Endothelial cell of umbilical vein (primary cell): Measurements from ENCODE around the gene C22orf42. TPM values are rescaled to one million over a fixed set of nuclear protein-coding genes. Genes with fewer than 3 reads are reported as not detected.

Experiments
- BruUV-seq: library from RNA; stranded (reverse); fragments of 400-500 nt; replicated peaks from 2 replicates; lab custom pipeline; 2021; lab: Mats Ljungman, UMichigan
- CTCF ChIA-PET: fragments of 300-600, 350-600 bp; sonication (Branson Sonifier 250); formaldehyde crosslinking; loops from one replicate; lab custom pipeline; 2021; ENCODE audit warnings: antibody characterized with exemption, inconsistent platforms; lab: Charles Lee
- POLR2A ChIA-PET: fragments of 300-600, 350-600 bp; sonication (Branson Sonifier 250); formaldehyde crosslinking; loops from one replicate; lab custom pipeline; 2021; ENCODE audit warnings: antibody characterized with exemption, inconsistent platforms; lab: Charles Lee
- DNase-seq: peaks from one replicate; pipeline ENCODE4 v3.0.0-alpha.2; 2011; ENCODE audit warnings: low read depth, low spot score
- FAIRE-seq: peaks from 2 replicates; lab custom pipeline; 2011; peaks lifted over from hg19 to GRCh38; lab: Jason Lieb, UNC
- H2AFZ ChIP-seq: 2 replicates; pipeline ENCODE4 v1.6.0; 2012; ENCODE audit warnings: low read depth, low read length, control low read depth, inconsistent platforms
- H3K27ac ChIP-seq: 2 replicates; pipeline ENCODE4 v1.5.1; 2011; ENCODE audit warnings: low read depth, mild to moderate bottlenecking, control low read depth, low read length, moderate library complexity; ENCODE audit not compliant: insufficient read depth
- H3K27me3 ChIP-seq, 2 experiments: 2 replicates each; pipeline versions ENCODE4 v1.6.0 to v1.6.1; 2011; ENCODE audit warnings: low read length in 2 of 2, mixed read lengths in 1 of 2; ENCODE audit not compliant: control insufficient read depth in 2 of 2, insufficient read depth in 2 of 2
- H3K36me3 ChIP-seq, 2 experiments: 2 replicates in 1 of 2; 3 replicates in 1 of 2; pipeline ENCODE4 v1.5.1; 2011; ENCODE audit warnings: low read length in 2 of 2, mild to moderate bottlenecking in 1 of 2, moderate library complexity in 1 of 2; ENCODE audit not compliant: control insufficient read depth in 2 of 2, insufficient read depth in 2 of 2; ENCODE audit errors: extremely low read depth in 1 of 2
- H3K4me1 ChIP-seq: 3 replicates; pipeline ENCODE4 v1.5.1; 2011; ENCODE audit warnings: mild to moderate bottlenecking, low read length; ENCODE audit not compliant: control insufficient read depth, insufficient read depth; ENCODE audit errors: extremely low read depth
- H3K4me2 ChIP-seq: 2 replicates; pipeline ENCODE4 v1.6.1; 2011; ENCODE audit warnings: low read length, control low read depth, mixed read lengths; ENCODE audit not compliant: insufficient read depth
- H3K4me3 ChIP-seq, 3 experiments: fragments of 200-600 bp in 1 of 3; sonication (generic), shearing (Covaris generic) in 1 of 3; replicated peaks in 1 of 3; 2 replicates each; pipeline ENCODE4 v1.5.1; 2011 to 2016; ENCODE audit warnings: control low read depth in 3 of 3, low read length in 3 of 3, mild to moderate bottlenecking in 2 of 3, inconsistent platforms in 1 of 3, low read depth in 1 of 3, moderate library complexity in 1 of 3; ENCODE audit not compliant: insufficient read depth in 1 of 3
- H3K79me2 ChIP-seq: 2 replicates; pipeline ENCODE4 v1.6.0; 2012; ENCODE audit warnings: low read length, inconsistent platforms; ENCODE audit not compliant: control insufficient read depth, insufficient read depth
- H3K9ac ChIP-seq: replicated peaks from 2 replicates; pipeline ENCODE3; 2011; ENCODE audit warnings: low read length, control low read depth; ENCODE audit not compliant: insufficient read depth; ENCODE audit errors: extremely low read depth
- H3K9me1 ChIP-seq: replicated peaks from 3 replicates; pipeline ENCODE4 v1.6.0; 2011; ENCODE audit warnings: mild to moderate bottlenecking, low read length; ENCODE audit not compliant: control insufficient read depth, insufficient read depth; ENCODE audit errors: extremely low read depth
- H3K9me3 ChIP-seq: replicated peaks from 2 replicates; pipeline ENCODE4 v1.5.1; 2012; ENCODE audit warnings: low read length, inconsistent platforms; ENCODE audit not compliant: control insufficient read depth, insufficient read depth
- H4K20me1 ChIP-seq: replicated peaks from 2 replicates; pipeline ENCODE3; 2011; ENCODE audit warnings: mild to moderate bottlenecking, low read length; ENCODE audit not compliant: control insufficient read depth, insufficient read depth; ENCODE audit errors: extremely low read depth
- EZH2 ChIP-seq: IDR thresholded peaks from 2 replicates; pipeline ENCODE4 v1.6.1; 2012; ENCODE audit warnings: borderline replicate concordance, low read depth, mild to moderate bottlenecking, moderate library complexity, low read length, inconsistent platforms; ENCODE audit not compliant: severe bottlenecking
- FOS ChIP-seq: IDR thresholded peaks from 2 replicates; pipeline ENCODE4 v1.6.1; 2011; ENCODE audit warnings: mild to moderate bottlenecking, low read length, moderate library complexity, borderline replicate concordance; ENCODE audit not compliant: insufficient read depth
- GATA2 ChIP-seq: IDR thresholded peaks from 2 replicates; pipeline ENCODE4 v1.7.0; 2011; ENCODE audit warnings: low read depth, mild to moderate bottlenecking, moderate library complexity, mixed read lengths, low read length; ENCODE audit not compliant: insufficient read length, insufficient read depth
- JUN ChIP-seq: IDR thresholded peaks from 2 replicates; pipeline ENCODE4 v1.6.1; 2011; ENCODE audit warnings: borderline replicate concordance, low read depth; ENCODE audit not compliant: insufficient read length, insufficient read depth
- MAX ChIP-seq: IDR thresholded peaks from 2 replicates; pipeline ENCODE4 v1.6.1; 2011; ENCODE audit not compliant: insufficient read depth, insufficient read length
- MYC ChIP-seq: IDR thresholded peaks from one replicate; pipeline ENCODE4 v1.6.1; 2011; ENCODE audit warnings: mild to moderate bottlenecking, low read depth, low read length
- POLR2A ChIP-seq: IDR thresholded peaks from 2 replicates; pipeline ENCODE4 v1.6.1; 2012; ENCODE audit warnings: low read depth, mild to moderate bottlenecking, control low read depth, low read length
- POLR2AphosphoS5 ChIP-seq: IDR thresholded peaks from 2 replicates; pipeline ENCODE4 v1.6.1; 2012; ENCODE audit warnings: low read depth, mild to moderate bottlenecking, control low read depth, low read length, moderate library complexity; ENCODE audit not compliant: insufficient read depth
- dilution Hi-C: fragments of 300-500 bp; cut with MboI; formaldehyde crosslinking; loops from one replicate; pipeline ENCODE4 v1.15.0; 2019; ENCODE audit warnings: low sequenced_read_pairs; ENCODE audit not compliant: extremely low pct_ligation_motif_present
- intact Hi-C: fragments of 100-400 bp; cut with micrococcal nuclease; formaldehyde crosslinking; loops from one replicate; pipeline ENCODE4 v1.10.0; 2022
- polyA plus RNA-seq, 4 experiments: library from polyadenylated mRNA; depleted of rRNA in 3 of 4; stranded (reverse) in 3 of 4; unstranded in 1 of 4; fragments of >200 nt; gene quantifications; 2 replicates each; pipeline versions ENCODE4 v1.2.1 to v1.2.3, GENCODE V29; 2011 to 2012; ENCODE audit warnings: missing spikeins in 1 of 4
- total RNA-seq: library from RNA; stranded (reverse); gene quantifications from 2 replicates; pipeline ENCODE4 v1.2.3, GENCODE V29; 2021
- TF ChIP-seq, protein P1 (sequence below), 2 donors: IDR thresholded peaks; 1 replicate in 1 of 2; 2 replicates in 1 of 2; pipeline ENCODE4 v1.5.1; 2011; ENCODE audit warnings: low read length in 2 of 2, mild to moderate bottlenecking in 2 of 2, moderate library complexity in 2 of 2, control low read depth in 1 of 2, inconsistent platforms in 1 of 2, low read depth in 1 of 2; ENCODE audit not compliant: insufficient read depth in 1 of 2; ENCODE audit errors: extremely low read depth in 1 of 2

Gene C22orf42
- total and polyA plus RNA-seq, 2 donors (not counting 3 experiments of a cell fraction or from before 2014, with no cell fraction given) = not detected

DNA sequence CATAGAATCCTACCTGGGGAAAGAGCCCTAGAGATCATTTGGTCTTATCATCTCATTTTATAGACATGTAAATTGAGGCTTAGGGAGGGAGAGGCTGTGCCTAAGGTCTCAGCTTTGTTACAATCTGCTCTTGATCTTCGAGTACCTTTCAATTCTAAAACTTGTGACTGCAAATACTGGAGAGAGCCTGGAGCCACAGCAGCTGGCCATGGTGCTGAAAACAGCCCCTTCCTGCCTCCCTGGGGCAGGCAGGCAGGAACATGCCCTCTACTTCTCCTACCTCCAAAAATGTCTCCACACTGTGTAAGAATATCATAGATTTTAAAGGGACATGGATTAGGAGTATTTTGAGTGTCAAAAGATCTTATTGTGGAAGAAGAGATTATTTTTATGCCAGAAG is 52.2 kb downstream of the C22orf42 start:
- Histone ChIP-seq H3K4me1 (no peaks in the 10 kb centered on the region), H3K27me3 (no peaks in the 10 kb centered on the region), H2AFZ (no peak overlapping the region), H3K4me3 (no peak overlapping the region), H4K20me1 (no peaks in the 10 kb centered on the region), H3K9ac (no peak overlapping the region), H3K4me2 (no peak overlapping the region), H3K79me2 (no peaks in the 10 kb centered on the region), H3K36me3 (no peaks in the 10 kb centered on the region), H3K9me3 (no peaks in the 10 kb centered on the region), H3K9me1 (no peaks in the 10 kb centered on the region), H3K27ac (no peak overlapping the region)
- no TSS peak for BruUV-seq
- dilution Hi-C loops = no loop called here
- no peak for TF ChIP-seq POLR2AphosphoS5
- no peak for TF ChIP-seq POLR2A
- no peak for TF ChIP-seq MAX
- no peak for TF ChIP-seq FOS
- no peak for TF ChIP-seq MYC
- TF ChIP-seq JUN = no peak
- no peak for TF ChIP-seq EZH2
- no peak for TF ChIP-seq GATA2
- TF ChIP-seq, protein P1, sequence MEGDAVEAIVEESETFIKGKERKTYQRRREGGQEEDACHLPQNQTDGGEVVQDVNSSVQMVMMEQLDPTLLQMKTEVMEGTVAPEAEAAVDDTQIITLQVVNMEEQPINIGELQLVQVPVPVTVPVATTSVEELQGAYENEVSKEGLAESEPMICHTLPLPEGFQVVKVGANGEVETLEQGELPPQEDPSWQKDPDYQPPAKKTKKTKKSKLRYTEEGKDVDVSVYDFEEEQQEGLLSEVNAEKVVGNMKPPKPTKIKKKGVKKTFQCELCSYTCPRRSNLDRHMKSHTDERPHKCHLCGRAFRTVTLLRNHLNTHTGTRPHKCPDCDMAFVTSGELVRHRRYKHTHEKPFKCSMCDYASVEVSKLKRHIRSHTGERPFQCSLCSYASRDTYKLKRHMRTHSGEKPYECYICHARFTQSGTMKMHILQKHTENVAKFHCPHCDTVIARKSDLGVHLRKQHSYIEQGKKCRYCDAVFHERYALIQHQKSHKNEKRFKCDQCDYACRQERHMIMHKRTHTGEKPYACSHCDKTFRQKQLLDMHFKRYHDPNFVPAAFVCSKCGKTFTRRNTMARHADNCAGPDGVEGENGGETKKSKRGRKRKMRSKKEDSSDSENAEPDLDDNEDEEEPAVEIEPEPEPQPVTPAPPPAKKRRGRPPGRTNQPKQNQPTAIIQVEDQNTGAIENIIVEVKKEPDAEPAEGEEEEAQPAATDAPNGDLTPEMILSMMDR (IDR thresholded peaks at IDR 0.05; ENCODE audit: extremely low read depth in 1 of 2, insufficient read depth in 1 of 2, low read depth in 1 of 2, low read length in 2 of 2) = no peak
- FAIRE-seq = no peak
- ChIA-PET CTCF (interaction anchor here (3.7 kb wide), 1 partner anchor 160 kb away, joined by 43 read pairs; no protein-coding TSS in a partner anchor), POLR2A (no interaction called here)
- intact Hi-C loops = no loop called here
- DNase-seq = no peak
